Fibroblast of the conjunctiva (primary cell): ENCODE data around the gene STYXL2.

ENCODE experiments used
- DNase-seq: peaks from one replicate; pipeline ENCODE4 v3.0.0-alpha.2; 2010; ENCODE audit warnings: low read depth

STYXL2 gene

GRCh38 chr1:167136806-167137205 is 42.9 kb downstream of the STYXL2 start:
- no peak for DNase-seq

- no peak for DNase-seq
Measured at GRCh38 chr1:167137332-167137781, 43.5 kb downstream of the STYXL2 start.

- DNase-seq: no peak
Measured at GRCh38 chr1:167137793-167138510, 44.1 kb downstream of the STYXL2 start.

- no peak for DNase-seq
Measured at GRCh38 chr1:167138703-167139102, 44.8 kb downstream of the STYXL2 start.

- no peak for DNase-seq
Measured at GRCh38 chr1:167141963-167142362, 48.1 kb downstream of the STYXL2 start.
